Left forelimb (tissue), 1 donor: Measurements from ENCODE around the gene MYO9A.
"Not testable (repeated sequence)": the region's sequence is repeated elsewhere in the genome, so short reads cannot be mapped to it uniquely, and the experiment has no call there.

Source experiments
- DNase-seq: peaks from one replicate; pipeline ENCODE4 v3.0.0-alpha.2; 2018; ENCODE audit warnings: low spot score

MYO9A gene

DNA sequence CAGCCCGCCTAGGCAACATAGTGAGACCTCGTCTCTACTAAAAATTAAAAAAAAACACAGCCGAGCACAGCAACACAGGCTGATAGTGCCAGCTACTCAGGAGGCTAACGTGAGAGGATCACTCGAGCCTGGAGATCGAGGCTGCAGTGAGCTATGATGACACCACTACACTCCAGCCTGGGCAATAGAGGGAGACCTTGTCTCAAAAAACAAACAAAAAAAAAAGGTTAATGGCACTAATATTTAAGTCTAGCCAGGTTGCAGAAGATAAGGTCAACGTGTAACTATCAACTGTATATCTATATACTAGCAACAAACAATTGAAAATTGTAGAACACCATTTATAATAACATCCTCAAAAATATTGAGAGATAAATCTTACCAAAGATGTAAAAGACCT lies 75.1 kb downstream of the MYO9A start:
- DNase-seq, result no peak

DNA sequence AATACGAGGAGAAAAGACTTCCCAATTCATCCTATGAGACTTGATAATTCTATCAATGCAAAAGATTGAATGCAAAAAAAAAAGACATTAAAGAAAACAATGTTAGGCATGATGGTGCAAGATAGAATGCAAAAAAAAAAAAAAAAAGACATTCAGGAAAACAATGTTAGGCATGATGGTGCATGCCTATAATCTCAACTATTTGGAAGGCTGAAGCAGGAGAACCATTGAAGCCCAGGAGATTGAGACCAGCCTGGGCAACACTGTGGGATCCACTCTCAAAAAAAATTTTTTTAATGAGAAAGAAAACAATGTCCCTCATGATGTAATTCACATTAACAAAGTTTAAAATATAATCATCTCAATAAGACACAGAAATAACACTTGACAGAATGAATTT lies 75.9 kb downstream of the MYO9A start:
- DNase-seq, result no peak

DNA sequence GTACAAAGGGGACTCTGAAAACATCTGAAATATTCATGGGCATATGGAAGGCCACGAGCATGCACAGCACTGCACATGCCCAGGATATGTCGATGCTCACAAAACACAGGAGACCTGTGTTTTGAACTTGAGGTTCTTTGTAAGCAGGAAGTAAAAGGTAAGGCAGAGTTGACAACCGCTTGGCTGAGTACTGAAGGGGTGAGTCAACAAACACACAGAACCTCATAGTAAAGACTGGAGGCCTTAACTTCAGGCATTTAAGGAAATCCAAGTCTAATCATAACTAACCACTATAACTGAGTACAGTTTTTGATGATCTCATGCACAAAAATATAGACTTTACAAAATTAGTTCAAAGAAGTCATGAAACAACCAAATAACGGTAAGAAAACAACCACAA lies 80.6 kb downstream of the MYO9A start:
- DNase-seq, result no peak

DNA sequence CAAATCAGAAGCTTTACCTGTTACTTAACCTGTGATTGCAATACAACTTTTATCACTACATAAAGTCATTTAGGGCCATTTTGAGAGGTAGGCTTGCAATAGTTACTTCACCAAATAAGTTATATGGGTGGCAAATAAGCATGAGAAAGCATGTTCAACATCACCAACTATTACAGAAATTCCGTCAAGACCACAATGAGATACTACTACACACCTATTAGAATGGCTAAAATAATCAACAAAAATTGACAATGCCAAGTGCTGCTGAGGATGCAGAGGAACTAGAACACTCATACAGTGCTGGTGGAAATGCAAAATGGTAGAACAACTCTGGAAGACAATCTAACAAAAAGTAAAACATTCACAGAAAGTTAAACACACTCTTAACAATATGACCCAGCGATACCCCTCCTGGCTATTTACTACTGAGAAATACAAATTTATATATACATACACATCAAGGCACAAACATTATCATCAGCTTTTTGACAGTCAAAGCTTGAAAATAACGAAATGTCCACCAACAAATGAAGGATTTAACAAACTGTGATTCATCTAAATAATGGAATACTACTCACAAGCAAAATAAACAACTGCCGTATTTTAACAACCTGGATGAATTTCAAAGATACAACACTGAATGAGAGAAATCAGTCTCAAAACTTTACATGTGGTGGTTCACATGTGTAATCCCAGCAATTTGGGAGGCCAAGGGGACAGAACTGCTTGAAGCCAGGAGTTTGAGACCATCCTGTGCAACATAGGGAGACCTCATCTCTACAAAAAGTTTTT lies 82.9 kb downstream of the MYO9A start:
- no peak for DNase-seq

DNA sequence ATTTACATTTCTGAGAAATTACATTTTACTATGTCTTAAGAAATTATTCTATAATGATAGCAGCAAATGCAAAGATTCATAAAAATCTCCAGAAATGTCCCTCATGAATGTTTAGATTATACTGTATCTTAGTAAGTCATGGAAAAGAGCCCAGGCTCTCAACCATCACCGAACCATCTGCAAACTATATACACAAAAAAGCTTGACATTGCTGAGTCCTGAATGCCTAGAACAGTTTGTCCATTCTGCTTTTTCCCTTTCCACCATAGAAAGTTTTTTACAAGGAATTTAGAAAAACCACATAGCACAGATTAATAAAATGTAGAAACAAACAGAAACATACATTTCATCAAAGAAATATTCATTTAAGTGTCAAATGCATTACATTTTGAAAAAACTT lies 83.6 kb downstream of the MYO9A start:
- DNase-seq, result no peak

DNA sequence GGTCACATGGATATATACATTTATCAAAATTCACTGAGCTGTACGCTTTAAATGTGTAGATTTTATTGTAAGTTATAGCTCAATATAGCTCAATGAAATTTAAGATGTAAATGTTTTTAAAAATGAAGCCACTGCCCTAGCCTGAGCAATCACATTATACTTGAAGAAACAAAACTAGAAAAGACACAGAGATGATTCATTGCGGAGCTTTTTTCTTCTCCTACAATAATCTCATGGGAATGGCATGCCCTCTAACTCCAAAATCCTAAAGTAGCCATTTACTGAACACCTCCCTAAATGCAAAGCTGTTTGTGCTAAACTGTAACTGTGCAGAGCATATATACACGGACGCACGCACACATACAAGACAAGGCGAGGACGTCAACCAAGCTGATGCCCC lies 84.2 kb downstream of the MYO9A start:
- DNase-seq, result no peak

DNA sequence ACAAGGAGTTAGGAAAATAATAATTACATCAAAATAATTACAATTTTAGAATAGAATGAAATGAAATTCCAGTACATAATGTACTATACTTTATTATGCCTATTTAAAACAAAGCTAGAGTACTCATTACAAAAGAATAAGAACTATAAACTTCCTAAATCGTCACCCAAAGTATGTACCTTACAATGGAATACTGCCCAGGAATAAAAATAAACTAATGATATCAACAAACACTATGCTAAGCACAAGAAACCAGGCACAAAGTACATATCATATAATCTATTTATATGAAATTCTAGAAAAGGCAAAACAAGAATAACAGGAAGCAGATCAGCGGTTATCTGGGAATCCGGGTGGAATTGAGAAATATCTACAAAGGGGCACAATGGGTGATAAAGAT lies 84.7 kb downstream of the MYO9A start:
- DNase-seq, result no peak

DNA sequence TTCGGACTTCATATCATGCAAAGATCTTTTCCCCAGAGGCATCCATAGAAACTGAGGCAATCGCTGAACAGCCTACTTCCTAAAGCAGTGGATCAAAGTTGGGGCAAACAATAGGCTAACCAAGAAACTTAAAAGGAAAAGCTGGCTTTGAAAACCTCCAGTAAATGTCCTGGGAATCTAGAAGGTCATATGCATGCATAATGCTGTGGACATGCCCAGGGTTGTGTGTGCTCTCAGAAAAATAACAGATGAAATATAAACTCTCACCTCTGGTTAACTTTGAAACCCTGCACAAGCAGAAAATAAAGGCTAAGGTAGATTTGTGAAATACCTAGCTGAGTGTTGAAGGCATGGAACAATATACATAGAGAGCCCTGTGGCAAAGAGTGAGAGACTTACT lies 96.3 kb downstream of the MYO9A start:
- no peak for DNase-seq

DNA sequence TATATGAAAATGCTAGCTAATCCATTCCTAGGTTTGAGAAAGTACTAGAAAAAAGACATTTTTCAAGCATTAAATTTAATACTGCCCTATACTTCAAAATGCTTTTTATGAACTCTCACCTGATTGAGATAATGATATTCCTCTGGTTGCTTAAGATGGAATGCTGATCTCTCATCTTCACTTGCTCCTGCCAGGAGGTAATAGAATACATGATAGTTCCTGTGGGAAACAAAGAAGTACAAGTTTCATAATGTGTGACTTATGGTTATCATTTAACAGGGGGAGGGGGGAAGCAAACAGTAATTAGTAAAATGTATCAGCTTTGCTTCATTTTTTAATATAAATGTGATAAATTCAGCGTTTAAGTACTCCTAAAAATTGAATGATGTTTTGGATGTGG lies 97.2 kb downstream of the MYO9A start:
- no peak for DNase-seq

DNA sequence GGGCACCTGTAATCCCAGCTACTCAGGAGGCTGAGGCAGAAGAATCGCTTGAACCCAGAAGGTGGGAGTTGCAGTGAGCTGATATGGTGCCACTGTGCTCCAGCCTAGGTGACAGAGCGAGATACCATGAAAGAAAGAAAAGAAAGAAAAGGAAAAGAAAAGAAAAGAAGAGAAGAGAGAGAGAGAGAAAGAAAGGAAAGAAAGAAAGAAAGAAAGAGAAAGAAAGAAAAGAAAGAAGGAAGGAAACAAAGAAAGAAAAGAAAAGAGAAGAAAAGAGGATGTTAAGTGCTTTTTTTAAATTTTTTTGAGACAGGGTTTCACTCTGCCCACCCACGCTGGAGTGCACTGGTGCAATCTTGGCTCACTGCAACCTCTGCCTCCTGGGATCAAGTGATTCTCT lies 103.4 kb downstream of the MYO9A start:
- not testable (repeated sequence) for DNase-seq

DNA sequence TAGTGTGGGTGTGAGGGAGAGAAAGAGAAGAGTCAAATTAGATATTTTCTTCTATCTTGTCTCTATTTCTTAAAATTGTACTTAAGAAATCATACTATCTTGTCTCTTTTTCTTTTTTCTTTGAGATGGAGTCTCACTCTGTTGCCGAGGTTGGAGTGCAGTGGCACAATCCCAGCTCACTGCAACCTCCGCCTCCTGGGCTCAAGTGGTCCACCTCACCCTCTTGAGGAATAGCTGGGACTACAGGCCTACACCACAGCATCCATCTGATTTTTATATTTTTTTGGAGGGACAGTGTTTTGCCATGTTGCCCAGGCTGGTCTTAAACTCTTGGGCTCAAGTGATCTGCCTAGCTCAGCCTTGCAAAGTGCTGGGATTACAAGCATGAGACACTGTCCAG lies 104.2 kb downstream of the MYO9A start:
- no peak for DNase-seq

DNA sequence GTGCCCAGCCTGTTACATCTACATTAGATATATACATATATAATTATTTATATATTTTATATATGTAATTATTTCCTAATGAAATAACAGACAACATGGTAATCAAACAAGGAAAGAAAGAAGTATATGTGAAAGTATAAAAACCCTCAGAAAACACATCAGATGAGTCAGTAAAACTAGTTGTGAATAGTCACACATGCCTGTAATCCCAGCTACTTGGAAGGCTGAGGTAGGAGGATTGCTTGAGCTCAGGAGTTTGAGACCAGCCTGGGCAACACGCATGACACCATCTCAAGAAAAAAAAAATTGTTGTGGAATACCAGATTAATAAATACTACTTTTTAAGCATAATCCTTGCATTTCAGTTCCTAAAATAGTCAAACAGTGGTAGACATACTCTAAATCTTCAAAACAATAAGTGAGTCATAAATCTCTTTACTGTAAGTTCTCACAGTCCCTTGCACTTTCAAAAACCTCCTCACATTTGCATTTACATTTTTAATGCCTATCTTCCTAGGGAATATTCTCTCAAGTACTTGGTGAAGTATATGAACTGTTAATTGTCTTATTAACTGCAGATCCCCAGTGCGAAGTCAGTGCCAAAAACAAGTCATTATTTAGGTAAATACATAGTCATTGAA lies 106.5 kb downstream of the MYO9A start:
- no peak for DNase-seq

DNA sequence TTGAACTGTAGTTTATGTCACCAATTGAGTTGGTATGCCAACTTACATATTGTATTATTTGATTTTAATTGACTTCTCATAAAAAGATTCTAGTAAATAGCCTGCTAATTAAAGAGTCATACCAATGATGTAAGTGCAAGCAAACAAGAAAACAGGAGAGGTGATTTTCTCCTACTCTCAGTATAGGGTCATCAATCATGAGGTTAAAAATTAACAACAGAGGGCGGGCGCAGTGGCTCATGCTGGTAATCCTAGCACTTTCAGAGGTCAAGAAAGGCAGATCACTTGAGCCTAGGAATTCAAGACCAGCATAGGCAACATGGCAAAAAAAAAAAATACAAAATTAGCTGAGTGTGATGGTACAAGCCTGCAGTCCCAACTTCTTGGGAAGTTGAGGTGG lies 108.7 kb downstream of the MYO9A start:
- no peak for DNase-seq

DNA sequence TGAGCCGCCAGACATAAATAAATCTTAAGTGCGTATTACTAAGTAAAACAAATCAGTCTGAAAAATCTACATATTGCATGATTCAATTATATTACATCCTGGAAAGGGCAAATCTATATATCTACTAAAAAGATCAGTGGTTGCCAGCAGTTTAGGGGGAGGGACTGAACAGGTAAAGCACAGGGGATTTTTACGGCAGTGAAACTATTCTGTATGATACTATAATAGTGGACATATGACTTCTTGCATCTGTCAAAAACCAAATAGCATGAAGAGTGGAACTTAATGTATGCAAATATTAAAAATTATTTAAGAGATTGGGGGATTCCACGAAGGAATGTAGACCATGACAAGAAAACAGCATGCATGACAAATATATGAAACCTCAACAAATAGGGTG lies 111.6 kb downstream of the MYO9A start:
- DNase-seq, result no peak

DNA sequence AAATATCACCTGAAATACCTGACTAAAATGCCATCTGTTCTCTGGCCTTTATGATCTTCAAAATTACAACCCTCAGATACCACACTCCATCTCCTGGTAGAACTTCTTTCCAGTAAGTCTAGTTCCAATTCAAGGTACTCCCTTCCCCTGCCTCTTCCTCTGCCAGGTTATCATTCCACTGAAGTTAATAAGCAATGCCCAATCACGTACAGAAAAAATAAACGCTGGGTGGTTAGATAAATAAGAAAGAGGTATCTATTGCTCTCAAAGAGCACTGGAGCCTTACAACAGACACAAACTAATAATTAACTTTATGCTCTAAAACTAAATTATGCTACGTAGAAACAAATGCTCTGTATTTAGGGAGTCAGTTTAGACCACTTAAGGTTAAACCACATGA lies 112.5 kb downstream of the MYO9A start:
- DNase-seq, result no peak

DNA sequence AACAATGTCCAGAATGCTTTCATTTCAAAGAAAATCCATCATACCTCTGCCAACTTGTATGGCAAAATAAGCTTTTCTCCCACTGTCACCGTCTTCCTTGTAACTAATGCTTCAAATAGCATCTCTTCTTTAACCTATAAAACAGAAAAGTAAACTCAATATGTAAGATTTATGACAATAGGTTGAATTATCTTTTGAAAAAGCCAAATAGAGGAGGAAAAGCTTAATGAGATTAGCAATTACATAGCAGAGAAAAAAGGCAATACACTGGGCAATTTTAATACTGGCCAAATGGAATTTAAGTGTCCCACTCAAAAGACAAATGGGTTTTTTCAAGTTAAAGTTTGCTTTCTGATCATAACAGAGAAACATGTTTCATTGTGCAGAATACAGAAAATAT lies 118.1 kb downstream of the MYO9A start:
- no peak for DNase-seq

DNA sequence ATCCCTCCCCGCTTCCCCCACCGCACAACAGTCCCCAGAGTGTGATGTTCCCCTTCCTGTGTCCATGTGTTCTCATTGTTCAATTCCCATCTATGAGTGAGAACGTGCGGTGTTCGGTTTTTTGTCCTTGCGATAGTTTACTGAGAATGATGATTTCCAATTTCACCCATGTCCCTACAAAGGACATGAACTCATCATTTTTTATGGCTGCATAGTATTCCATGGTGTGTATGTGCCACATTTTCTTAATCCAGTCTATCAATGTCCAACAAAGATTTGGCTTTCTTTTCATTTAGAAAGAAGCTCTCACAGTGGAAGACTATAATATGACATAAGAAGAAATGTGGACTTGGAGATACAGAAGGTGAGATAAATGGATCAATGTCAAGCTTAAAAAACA lies 119.2 kb downstream of the MYO9A start:
- not testable (repeated sequence) for DNase-seq

DNA sequence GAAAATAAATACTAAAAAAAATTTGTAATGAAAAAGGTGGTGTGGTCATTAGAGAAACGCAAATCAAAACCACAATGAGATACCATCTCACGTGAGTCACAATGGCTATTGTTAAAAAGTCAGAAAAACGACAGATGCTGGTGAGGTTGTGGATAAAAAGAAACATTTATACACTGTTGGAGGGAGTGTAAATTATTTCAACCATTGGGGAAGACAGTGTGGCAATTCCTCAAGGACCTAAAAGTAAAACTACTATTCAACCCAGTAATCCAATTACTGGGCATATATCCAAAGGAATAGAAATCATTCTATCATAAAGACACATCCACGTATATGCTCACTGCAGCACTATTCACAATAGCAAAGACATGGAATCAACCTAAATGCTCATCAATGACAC lies 120.3 kb downstream of the MYO9A start:
- DNase-seq, result no peak

DNA sequence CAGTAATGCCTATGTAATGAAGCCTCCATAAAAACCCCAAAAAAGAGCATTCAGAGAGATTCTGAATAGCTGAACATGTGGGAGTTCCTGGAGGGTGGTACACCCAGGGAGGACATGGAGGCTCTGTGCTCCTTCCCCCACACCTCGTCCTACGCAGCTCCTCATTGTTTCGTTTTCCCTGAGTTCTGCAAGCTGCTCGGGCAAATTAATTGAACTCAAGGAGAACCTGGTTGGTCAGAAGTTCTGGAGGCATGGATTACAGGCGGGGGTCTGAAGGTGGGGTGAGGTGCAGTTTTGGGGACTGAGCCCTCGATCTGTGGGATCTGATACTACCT lies 142.2 kb downstream of the MYO9A start:
- DNase-seq, result no peak

DNA sequence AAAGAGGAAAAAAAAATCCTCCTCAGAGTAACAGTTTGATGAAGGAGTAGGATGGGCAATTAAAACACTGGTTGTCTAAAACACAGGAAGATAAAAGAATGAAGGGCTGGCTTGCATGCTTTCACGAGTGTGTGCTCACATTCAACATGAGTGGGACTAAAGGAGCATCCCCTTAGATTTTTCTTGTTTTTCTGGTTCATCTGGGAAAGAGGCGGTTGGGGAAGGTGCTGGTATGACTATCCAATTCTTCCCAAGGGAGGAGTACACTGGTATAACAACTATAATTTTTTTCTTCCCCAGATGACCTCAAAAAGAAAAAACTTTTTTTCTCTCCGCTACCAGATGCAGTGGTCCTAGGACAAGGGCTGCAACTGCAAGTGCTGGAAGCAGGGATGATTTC lies 143.7 kb downstream of the MYO9A start:
- no peak for DNase-seq

DNA sequence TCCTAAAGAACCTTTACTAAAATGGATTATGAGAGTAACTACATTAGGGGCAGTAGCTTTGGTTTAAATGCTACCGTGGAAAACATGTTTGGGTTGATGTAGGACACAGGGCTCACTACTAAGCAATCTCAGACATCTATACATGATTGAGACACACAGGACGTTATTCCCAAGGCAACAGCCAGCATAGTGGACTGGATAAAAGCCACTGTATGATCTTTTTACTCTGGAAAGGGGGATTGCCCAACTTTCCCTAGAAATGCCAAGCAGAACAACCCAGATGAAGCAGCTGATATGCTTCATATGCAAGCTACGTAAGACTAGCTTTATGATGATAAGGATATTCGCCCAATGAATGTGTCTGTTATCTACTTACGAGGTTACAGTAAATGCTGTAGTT lies 144.6 kb downstream of the MYO9A start:
- no peak for DNase-seq

DNA sequence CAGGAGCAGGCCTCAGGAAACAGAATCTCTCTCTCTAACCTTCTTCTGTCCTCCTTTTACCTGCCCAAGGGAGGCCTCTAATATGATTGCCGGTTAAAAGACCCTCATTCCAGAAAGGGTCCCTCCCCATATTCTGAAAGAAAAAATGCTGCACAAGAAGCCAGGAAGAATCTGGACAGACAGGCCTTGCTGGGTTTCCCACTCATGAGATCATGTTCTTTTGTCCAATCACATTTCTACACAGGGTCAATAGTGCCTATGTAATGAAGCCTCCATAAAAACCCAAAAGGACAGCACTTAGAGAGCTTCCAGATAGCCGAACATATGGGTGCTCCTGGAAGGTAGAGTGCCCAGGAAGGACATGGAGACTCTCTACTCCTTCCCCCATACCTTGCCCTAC lies 146.0 kb downstream of the MYO9A start:
- no peak for DNase-seq

DNA sequence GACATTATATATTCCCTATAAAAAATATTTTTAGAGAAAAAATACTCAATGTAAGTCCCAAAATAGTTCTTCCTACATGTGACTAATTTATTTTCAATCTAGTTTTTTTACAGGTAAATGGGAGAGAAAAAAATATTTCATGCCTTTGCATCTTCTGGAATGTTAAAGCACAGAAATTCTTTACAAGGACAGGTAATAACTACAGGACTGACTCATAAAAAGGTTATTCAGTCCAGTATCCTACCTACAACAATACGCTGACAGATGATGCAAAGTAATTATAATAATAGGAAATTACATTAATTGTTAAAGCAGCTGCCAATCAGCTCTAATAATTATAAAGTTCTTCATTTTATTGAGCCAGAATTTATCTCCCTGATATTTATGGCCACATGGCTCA lies 147.5 kb downstream of the MYO9A start:
- no peak for DNase-seq

DNA sequence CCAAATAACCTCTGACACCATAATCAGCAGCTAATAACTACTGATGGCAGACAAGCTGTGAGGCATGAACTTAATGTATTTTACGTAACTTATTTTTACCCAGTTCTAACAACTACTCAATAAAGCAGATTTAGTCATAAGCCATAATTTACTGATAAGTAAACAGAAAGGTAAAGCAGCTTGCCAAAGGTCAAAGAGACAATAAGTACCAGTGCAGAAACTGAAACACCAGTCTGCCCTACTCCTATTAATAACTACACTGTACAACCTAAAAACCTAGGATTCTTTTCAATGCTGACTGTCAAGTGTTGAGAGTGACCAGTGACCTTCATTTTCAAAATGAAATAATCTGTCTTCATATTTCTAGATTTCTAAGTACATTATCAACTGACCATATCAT lies 155.4 kb downstream of the MYO9A start:
- DNase-seq, result no peak
